GM12892 (cell line): ENCODE data around the gene ATG4D.
"Not testable (repeated sequence)": the region's sequence is repeated elsewhere in the genome, so short reads cannot be mapped to it uniquely, and the experiment has no call there.

ENCODE experiments used
- DNase-seq: peaks from one replicate; pipeline ENCODE4 v3.0.0; 2011; ENCODE audit not compliant: insufficient read length
- FAIRE-seq: peaks from 2 replicates; lab custom pipeline; 2011; peaks lifted over from hg19 to GRCh38; lab: Jason Lieb, UNC
- POLR2A ChIP-seq: IDR thresholded peaks from 2 replicates; pipeline ENCODE4 v1.6.1; 2011; ENCODE audit warnings: low read depth, low read length, control low read depth
- POLR2AphosphoS5 ChIP-seq: IDR thresholded peaks from 2 replicates; pipeline ENCODE4 v1.6.1; 2011; ENCODE audit warnings: low read depth, low read length, control low read depth
- TAF1 ChIP-seq: IDR thresholded peaks from 2 replicates; pipeline ENCODE4 v1.6.1; 2011; ENCODE audit warnings: low read depth, mild to moderate bottlenecking, control low read depth, low read length, borderline replicate concordance

Gene ATG4D

DNA sequence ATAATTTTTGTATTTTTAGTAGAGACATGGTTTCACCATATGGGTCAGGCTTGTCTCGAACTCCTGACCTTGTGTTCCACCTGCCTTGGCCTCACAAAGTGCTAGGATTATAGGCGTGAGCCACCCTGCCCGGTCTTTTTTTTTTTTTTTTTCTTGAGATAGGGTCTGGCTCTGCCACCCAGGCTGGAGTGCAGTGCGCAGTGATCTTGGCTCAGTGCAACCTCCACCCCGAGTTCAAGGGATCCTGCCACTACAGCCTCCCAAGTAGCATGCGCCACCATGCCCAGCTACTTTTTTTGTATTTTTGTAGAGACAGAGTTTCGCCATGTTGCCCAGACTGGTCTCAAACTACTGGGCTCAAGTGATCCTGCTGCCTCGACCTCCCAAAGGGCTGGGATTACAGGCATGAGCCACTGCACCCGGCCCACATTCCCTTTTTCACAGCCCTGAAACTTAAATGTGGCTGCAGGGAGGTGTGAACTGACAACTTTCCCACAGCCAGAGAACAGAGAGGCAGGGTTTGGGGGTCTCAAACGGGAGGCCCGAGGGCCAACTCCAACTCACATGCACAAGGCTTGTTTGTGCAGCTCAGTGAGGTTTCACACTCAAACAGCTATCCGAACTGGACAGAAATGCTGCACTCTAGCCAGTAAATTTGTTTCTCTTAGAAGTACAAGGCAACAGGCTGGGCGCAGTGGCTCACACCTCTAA lies 22.1 kb upstream of the ATG4D start:
- FAIRE-seq (no peak), DNase-seq (no peak)
- no peak for TF ChIP-seq POLR2AphosphoS5
- no peak for TF ChIP-seq POLR2A
- TF ChIP-seq TAF1, result no peak

DNA sequence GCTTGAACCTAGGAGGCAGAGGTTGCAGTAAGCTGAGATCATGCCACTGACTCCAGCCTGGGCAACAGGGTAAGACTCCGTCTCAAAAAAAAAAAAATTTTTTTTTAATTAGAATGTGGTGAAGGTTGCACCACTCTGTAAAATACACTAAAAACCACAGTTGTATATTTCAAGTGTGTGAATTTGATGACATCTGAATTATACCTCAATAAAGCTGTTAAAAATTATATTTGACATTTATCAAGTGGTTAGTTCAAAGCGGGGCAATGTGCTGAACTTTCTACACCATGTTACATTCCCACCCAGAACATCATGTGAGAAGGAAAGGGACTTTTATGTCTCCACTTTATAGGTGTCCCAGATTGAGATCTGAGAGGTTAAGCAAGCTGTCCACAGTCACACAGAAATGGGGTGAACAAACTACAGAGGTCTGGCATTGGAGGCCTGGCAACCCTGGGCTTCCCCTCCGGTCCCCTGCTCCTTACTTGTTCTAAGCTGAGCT lies 20.5 kb upstream of the ATG4D start:
- no peak for FAIRE-seq
- TF ChIP-seq POLR2A, result no peak
- no peak for TF ChIP-seq POLR2AphosphoS5
- TF ChIP-seq TAF1, result no peak
- no peak for DNase-seq

DNA sequence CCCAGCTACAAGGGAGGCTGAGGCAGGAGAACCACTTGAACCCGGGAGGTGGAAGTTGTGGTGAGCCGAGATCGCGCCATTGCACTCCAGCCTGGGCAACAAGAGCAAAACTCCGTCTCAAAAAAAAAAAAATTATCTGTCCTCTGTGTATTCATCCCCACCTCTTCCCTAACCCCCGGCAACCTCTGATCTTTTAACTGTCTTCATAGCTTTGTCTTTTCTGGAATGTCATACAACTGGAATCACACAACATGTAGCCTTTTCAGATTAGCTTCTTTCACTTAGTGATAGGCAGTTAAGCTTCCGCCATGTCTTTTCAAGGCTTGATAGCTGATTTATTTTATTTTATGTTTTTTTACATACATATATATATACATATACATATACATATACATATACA lies 18.1 kb upstream of the ATG4D start:
- DNase-seq, result no peak
- no peak for FAIRE-seq
- no peak for TF ChIP-seq TAF1
- no peak for TF ChIP-seq POLR2A
- no peak for TF ChIP-seq POLR2AphosphoS5

DNA sequence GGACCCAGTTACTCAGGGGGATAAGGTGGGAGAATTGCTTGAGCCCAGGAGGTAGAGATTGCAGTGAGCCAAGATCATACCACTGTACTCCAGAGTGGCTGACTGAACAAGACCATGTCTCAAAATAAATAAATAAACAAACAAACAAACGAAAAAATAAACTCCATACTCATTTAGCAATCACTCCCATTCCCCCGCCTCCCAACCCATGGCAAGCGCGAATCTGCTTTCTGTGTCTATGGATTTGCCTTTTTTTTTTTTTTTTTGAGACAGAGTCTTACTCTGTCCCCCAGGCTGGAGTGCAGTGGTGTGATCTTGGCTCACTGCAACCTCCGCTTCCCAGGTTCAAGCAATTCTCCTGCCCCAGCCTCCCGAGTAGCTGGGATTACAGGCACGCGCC lies 16.8 kb upstream of the ATG4D start:
- not testable (repeated sequence) for DNase-seq, FAIRE-seq

DNA sequence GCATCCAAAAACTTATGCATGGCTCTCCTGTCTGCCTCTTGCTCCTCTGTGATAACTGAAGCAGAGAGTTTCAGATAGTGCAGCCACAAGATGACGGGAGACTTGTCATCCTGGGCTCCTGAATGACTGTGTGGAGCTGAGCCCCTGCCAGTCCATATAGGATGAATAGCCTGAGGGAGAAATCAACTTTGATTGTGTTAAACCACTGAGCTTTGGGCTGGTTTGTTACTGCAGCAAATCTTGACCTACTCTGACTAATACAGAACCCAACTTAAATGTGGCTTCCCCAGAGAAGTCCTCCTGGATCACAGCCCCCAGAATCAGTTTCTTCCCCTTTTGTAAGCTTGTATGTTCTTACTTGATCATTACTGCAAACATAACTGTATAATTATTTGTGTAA lies 11.2 kb upstream of the ATG4D start:
- TF ChIP-seq POLR2A, result no peak
- no peak for TF ChIP-seq TAF1
- TF ChIP-seq POLR2AphosphoS5, result no peak
- no peak for DNase-seq
- FAIRE-seq, result no peak

DNA sequence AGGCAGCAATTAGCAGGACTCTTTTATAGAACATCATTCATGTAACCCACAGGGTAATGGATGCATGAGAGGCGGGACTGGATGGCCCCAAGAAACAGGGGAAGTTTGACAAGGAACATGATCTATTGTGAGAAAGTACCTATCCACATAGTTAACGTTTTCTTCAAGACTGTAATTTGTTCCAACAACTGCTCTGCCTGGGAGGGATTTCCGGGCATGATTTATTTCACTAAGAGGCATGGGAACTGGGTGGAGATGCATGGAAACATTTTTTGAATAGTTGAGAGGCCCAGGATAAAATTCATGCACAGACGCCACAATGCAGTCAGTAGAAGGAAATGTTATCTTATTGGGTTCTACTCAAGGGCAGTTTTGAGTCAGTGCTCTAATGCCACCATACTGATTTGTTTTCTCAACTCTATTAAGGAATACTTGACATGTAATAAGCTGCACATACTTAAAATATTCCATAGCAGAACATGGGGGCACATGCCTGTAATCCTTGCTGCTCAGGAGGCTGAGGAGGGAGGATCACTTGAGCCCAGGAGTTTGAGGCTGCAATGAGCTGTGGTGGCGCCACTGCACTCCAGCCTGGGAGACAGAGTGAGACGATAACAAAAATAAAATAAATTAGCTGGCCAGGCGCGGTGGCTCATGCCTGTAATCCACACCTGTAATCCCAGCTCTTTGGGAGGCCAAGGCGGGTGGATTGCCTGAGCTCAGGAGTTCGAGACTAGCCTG lies 9.9 kb upstream of the ATG4D start:
- TF ChIP-seq POLR2AphosphoS5 (no peak), TAF1 (no peak), POLR2A (no peak)
- FAIRE-seq (no peak), DNase-seq (no peak)

DNA sequence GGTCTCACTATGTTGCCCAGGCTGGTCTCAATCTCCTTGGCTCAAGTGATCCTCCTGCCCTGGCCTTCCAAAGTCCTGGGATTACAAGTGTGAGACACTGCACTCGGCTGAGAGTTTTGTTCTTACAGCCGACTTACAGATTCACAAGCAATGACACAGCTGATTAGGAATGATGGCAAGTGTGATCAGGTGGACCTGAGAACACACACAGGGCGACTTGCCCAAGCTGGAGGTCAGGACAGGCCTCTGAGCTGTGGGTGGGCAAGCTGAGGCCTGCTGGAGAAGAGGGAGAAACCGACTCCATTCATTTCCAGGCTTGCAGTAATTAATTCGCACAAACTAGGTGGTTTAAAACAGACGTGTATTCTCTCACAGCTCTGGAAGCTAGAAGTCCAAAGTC lies 8.1 kb upstream of the ATG4D start:
- FAIRE-seq (no peak), DNase-seq (no peak)
- TF ChIP-seq POLR2AphosphoS5, result no peak
- TF ChIP-seq POLR2A, result no peak
- TF ChIP-seq TAF1, result no peak

DNA sequence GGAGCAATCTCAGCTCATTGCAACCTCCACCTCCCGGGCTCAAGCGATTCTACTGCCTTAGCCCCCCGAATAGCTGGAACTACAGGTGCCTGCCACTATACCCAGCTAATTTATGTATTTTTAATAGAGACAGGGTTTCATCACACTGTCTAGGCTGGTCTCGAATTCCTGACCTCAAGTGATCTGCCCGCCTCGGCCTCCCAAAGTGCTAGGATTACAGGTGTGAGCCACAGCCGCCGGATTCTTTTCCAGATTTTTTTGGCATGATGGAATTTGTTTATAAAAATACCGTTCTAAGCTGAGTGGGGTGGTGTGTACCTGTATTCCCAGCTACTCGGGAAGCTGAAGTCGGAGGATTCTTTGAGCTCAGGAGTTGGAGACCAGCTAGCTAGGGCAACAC lies 6.0 kb upstream of the ATG4D start:
- FAIRE-seq (no peak), DNase-seq (no peak)
- TF ChIP-seq POLR2AphosphoS5, result no peak
- TF ChIP-seq TAF1, result no peak
- TF ChIP-seq POLR2A, result no peak

DNA sequence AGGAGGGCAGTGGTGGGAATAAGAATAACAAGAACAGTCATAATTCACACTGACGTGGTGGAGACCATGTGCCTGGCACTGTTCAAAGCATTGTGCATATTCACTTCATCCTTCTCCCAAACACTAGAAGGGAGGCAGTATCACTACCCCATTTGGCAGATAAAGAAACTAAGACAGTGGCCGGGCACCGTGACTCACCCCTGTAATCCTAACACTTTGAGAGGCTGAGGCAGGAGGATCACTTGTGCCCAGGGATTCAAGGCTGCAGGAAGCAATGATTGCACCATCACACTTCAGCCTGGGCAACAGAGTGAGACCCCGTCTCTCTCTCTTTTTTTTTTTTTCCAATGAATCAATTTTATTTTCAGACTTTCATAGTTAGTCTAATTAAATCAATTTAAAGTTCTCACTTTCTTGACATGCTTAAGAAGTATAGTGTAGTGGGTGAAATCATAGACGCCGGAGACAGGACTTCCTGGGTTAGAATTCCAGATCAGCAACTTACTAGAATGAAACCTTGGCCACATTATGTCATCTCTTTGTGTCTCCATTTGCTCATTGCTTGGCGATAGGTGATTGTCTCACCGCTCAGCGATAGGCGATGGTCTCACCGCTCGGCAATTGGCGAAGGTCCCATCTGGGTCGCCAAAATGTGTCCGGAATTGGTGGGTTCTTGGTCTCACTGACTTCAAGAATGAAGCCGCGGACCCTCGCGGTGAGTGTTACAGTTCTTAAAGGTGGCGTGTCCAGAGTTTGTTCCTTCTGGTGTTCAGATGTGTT lies 5.3 kb upstream of the ATG4D start:
- DNase-seq, result no peak
- no peak for FAIRE-seq
- TF ChIP-seq POLR2AphosphoS5, result no peak
- no peak for TF ChIP-seq POLR2A
- no peak for TF ChIP-seq TAF1

DNA sequence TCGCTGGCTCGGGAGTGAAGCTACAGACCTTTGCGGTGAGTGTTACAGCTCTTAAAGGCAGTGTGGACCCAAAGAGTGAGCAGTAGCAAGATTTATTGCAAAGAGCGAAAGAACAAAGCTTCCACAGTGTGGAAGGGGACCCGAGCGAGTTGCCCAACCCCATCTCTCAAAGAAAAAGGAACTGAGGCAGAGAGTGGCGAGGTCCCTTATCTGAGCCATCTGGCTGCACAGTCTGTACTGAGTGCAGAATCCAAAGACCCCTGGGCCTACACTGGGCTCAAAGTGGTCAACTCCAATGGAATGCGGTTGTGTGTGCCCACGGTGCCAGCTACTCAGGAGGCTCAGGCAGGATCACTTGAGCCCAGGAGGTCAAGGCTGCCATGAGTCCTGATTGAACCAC lies 4.7 kb upstream of the ATG4D start:
- DNase-seq, FAIRE-seq: not testable (repeated sequence)

DNA sequence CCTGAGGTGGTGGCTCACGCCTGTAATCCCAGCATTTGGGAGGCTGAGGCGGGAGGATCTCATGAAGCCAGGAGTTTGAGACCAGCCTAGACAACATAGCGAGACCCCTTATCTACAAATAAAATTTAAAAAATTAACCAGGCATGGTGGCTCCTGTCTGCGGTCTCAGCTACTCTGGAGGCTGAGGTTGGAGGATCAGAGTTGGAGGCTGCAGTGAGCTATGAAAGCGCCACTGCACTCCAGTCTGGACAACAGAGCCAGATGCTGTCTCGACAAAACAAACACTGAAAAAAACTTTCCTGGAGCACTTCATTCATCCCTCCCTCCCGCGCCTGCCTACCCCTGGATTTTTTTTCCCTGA lies 665 bp upstream of the ATG4D start:
- DNase-seq (no peak), FAIRE-seq (no peak)
- TF ChIP-seq POLR2AphosphoS5, result no peak

DNA sequence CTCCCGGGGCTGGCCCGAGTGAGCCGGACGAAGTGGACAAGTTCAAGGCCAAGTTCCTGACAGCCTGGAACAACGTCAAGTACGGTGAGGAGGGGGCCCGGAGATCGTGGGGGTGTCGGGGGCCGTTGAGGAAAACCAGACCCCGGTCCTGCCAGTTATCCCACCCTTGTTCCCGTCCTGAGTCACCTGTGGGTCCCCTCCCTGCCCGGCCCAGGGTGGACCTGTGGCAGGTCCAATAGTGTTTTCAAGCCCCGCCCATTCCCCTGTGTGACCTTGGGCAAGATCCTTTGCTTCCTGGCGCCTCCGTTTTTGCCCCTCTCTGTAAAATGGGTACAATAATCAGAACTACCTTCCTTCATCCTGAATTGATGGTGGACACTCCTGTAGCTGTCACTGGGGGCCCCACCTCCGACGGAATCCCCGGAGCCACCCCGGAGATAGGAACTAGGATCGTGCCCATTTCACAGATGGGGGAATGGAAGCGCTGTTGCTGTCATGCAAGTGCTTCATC lies 593 bp downstream of the ATG4D start:
- TF ChIP-seq TAF1 (no peak), POLR2A (no peak), POLR2AphosphoS5 (no peak)
- DNase-seq, result no peak

DNA sequence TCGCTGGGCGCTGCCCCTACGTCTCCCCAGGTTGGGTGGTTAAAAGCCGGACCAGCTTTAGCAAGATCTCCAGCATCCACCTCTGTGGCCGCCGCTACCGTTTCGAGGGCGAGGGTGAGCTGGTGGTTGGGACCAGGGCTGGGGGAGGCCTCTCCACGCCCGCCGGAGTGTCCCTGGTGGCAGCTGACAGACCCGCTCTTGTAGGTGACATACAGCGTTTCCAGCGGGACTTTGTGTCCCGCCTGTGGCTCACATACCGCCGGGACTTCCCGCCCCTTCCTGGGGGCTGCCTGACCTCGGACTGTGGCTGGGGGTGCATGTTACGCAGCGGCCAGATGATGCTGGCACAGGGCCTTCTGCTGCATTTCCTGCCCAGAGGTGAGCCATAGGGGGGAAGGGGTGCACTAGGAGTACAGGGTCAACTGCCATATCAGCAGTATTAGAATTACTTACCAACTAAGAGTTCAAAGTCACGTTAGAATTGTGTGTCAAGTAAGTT lies 1.1 kb downstream of the ATG4D start:
- TF ChIP-seq POLR2A (no peak), POLR2AphosphoS5 (no peak), TAF1 (no peak)
- no peak for FAIRE-seq
- DNase-seq, result no peak

More for the DNA sequence above, 593 bp downstream of the ATG4D start:
- FAIRE-seq, result peak; percentile 75
